ENCODE data around the gene CACNA2D3.

Gene CACNA2D3

GRCh38 chr3:55074796-55075195 is 952.4 kb downstream of the CACNA2D3 start:
- no peaks in the 10 kb centered on the region for H3K36me3 ChIP-seq (ENCODE audit: control insufficient read depth in 2 of 2, insufficient read depth in 2 of 2, low read length in 2 of 2)
- H3K27ac ChIP-seq (ENCODE audit: low read length), result no peak overlapping the region
- no peaks in the 10 kb centered on the region for H3K4me1 ChIP-seq (ENCODE audit: control insufficient read depth, insufficient read depth, low read length)
- H3K9ac ChIP-seq (ENCODE audit: low read length in 2 of 2), result no peak overlapping the region
- H3K27me3 ChIP-seq (ENCODE audit: control insufficient read depth in 1 of 2, insufficient read depth in 2 of 2, low read length in 2 of 2), result no peaks in the 10 kb centered on the region
- H3K9me3 ChIP-seq (ENCODE audit: control insufficient read depth in 2 of 2, low read length in 2 of 2), result no peaks in the 10 kb centered on the region
- no peak overlapping the region for H3K4me3 ChIP-seq (ENCODE audit: low read length in 2 of 2)

GRCh38 chr3:55075846-55076245 is 953.5 kb downstream of the CACNA2D3 start:
- no peak overlapping the region for H3K9ac ChIP-seq (ENCODE audit: low read length in 2 of 2)
- no peaks in the 10 kb centered on the region for H3K4me1 ChIP-seq (ENCODE audit: control insufficient read depth, insufficient read depth, low read length)
- H3K36me3 ChIP-seq (ENCODE audit: control insufficient read depth in 2 of 2, insufficient read depth in 2 of 2, low read length in 2 of 2), result no peaks in the 10 kb centered on the region
- H3K9me3 ChIP-seq (ENCODE audit: control insufficient read depth in 2 of 2, low read length in 2 of 2), result no peaks in the 10 kb centered on the region
- no peak overlapping the region for H3K4me3 ChIP-seq (ENCODE audit: low read length in 2 of 2)
- no peaks in the 10 kb centered on the region for H3K27me3 ChIP-seq (ENCODE audit: control insufficient read depth in 1 of 2, insufficient read depth in 2 of 2, low read length in 2 of 2)
- H3K27ac ChIP-seq (ENCODE audit: low read length), result no peak overlapping the region

- Histone ChIP-seq H3K4me1 (ENCODE audit: control insufficient read depth, insufficient read depth, low read length) (no peaks in the 10 kb centered on the region), H3K36me3 (ENCODE audit: control insufficient read depth in 2 of 2, insufficient read depth in 2 of 2, low read length in 2 of 2) (no peaks in the 10 kb centered on the region), H3K27ac (ENCODE audit: low read length) (no peak overlapping the region), H3K9me3 (ENCODE audit: control insufficient read depth in 2 of 2, low read length in 2 of 2) (no peaks in the 10 kb centered on the region), H3K4me3 (ENCODE audit: low read length in 2 of 2) (no peak overlapping the region), H3K9ac (ENCODE audit: low read length in 2 of 2) (no peak overlapping the region), H3K27me3 (ENCODE audit: control insufficient read depth in 1 of 2, insufficient read depth in 2 of 2, low read length in 2 of 2) (no peaks in the 10 kb centered on the region)
Measured at GRCh38 chr3:55077726-55078125, 955.4 kb downstream of the CACNA2D3 start.

GRCh38 chr3:55078876-55079275 is 956.5 kb downstream of the CACNA2D3 start:
- Histone ChIP-seq H3K4me3 (ENCODE audit: low read length in 2 of 2) (no peak overlapping the region), H3K4me1 (ENCODE audit: control insufficient read depth, insufficient read depth, low read length) (no peaks in the 10 kb centered on the region), H3K9ac (ENCODE audit: low read length in 2 of 2) (no peak overlapping the region), H3K27ac (ENCODE audit: low read length) (no peak overlapping the region), H3K9me3 (ENCODE audit: control insufficient read depth in 2 of 2, low read length in 2 of 2) (no peaks in the 10 kb centered on the region), H3K36me3 (ENCODE audit: control insufficient read depth in 2 of 2, insufficient read depth in 2 of 2, low read length in 2 of 2) (no peaks in the 10 kb centered on the region), H3K27me3 (ENCODE audit: control insufficient read depth in 1 of 2, insufficient read depth in 2 of 2, low read length in 2 of 2) (no peaks in the 10 kb centered on the region)

GRCh38 chr3:55085231-55085630 is 962.9 kb downstream of the CACNA2D3 start:
- Histone ChIP-seq H3K36me3 (ENCODE audit: control insufficient read depth in 2 of 2, insufficient read depth in 2 of 2, low read length in 2 of 2) (no peaks in the 10 kb centered on the region), H3K27me3 (ENCODE audit: control insufficient read depth in 1 of 2, insufficient read depth in 2 of 2, low read length in 2 of 2) (no peaks in the 10 kb centered on the region), H3K27ac (ENCODE audit: low read length) (no peak overlapping the region)

GRCh38 chr3:55089211-55089610 is 966.9 kb downstream of the CACNA2D3 start:
- no peaks in the 10 kb centered on the region for H3K27me3 ChIP-seq (ENCODE audit: control insufficient read depth in 1 of 2, insufficient read depth in 2 of 2, low read length in 2 of 2)

More at GRCh38 chr3:55085231-55085630, 962.9 kb downstream of the CACNA2D3 start:
- H3K4me3 ChIP-seq (ENCODE audit: low read length in 2 of 2), result no peak overlapping the region
- no peaks in the 10 kb centered on the region for H3K4me1 ChIP-seq (ENCODE audit: control insufficient read depth, insufficient read depth, low read length)
- H3K9ac ChIP-seq (ENCODE audit: low read length in 2 of 2), result no peak overlapping the region
- no peaks in the 10 kb centered on the region for H3K9me3 ChIP-seq (ENCODE audit: control insufficient read depth in 2 of 2, low read length in 2 of 2)

GRCh38 chr3:55090291-55090690 is 967.9 kb downstream of the CACNA2D3 start:
- H3K9ac ChIP-seq (ENCODE audit: low read length in 2 of 2), result no peak overlapping the region
- no peaks in the 10 kb centered on the region for H3K4me1 ChIP-seq (ENCODE audit: control insufficient read depth, insufficient read depth, low read length)
- H3K36me3 ChIP-seq (ENCODE audit: control insufficient read depth in 2 of 2, insufficient read depth in 2 of 2, low read length in 2 of 2), result no peaks in the 10 kb centered on the region
- H3K27me3 ChIP-seq (ENCODE audit: control insufficient read depth in 1 of 2, insufficient read depth in 2 of 2, low read length in 2 of 2), result no peaks in the 10 kb centered on the region
- no peak overlapping the region for H3K27ac ChIP-seq (ENCODE audit: low read length)
- H3K9me3 ChIP-seq (ENCODE audit: control insufficient read depth in 2 of 2, low read length in 2 of 2), result no peaks in the 10 kb centered on the region
- H3K4me3 ChIP-seq (ENCODE audit: low read length in 2 of 2), result no peak overlapping the region

More at GRCh38 chr3:55089211-55089610, 966.9 kb downstream of the CACNA2D3 start:
- Histone ChIP-seq H3K9me3 (ENCODE audit: control insufficient read depth in 2 of 2, low read length in 2 of 2) (no peaks in the 10 kb centered on the region), H3K9ac (ENCODE audit: low read length in 2 of 2) (no peak overlapping the region), H3K27ac (ENCODE audit: low read length) (no peak overlapping the region), H3K4me3 (ENCODE audit: low read length in 2 of 2) (no peak overlapping the region), H3K36me3 (ENCODE audit: control insufficient read depth in 2 of 2, insufficient read depth in 2 of 2, low read length in 2 of 2) (no peaks in the 10 kb centered on the region), H3K4me1 (ENCODE audit: control insufficient read depth, insufficient read depth, low read length) (no peaks in the 10 kb centered on the region)

GRCh38 chr3:55090746-55091145 is 968.4 kb downstream of the CACNA2D3 start:
- H3K9ac ChIP-seq (ENCODE audit: low read length in 2 of 2), result no peak overlapping the region
- no peaks in the 10 kb centered on the region for H3K36me3 ChIP-seq (ENCODE audit: control insufficient read depth in 2 of 2, insufficient read depth in 2 of 2, low read length in 2 of 2)
- H3K27me3 ChIP-seq (ENCODE audit: control insufficient read depth in 1 of 2, insufficient read depth in 2 of 2, low read length in 2 of 2), result no peaks in the 10 kb centered on the region
- H3K27ac ChIP-seq (ENCODE audit: low read length), result no peak overlapping the region
- no peaks in the 10 kb centered on the region for H3K4me1 ChIP-seq (ENCODE audit: control insufficient read depth, insufficient read depth, low read length)
- no peaks in the 10 kb centered on the region for H3K9me3 ChIP-seq (ENCODE audit: control insufficient read depth in 2 of 2, low read length in 2 of 2)
- H3K4me3 ChIP-seq (ENCODE audit: low read length in 2 of 2), result no peak overlapping the region

- Histone ChIP-seq H3K9me3 (ENCODE audit: control insufficient read depth in 2 of 2, low read length in 2 of 2) (no peaks in the 10 kb centered on the region), H3K27me3 (ENCODE audit: control insufficient read depth in 1 of 2, insufficient read depth in 2 of 2, low read length in 2 of 2) (no peaks in the 10 kb centered on the region), H3K4me3 (ENCODE audit: low read length in 2 of 2) (no peak overlapping the region), H3K27ac (ENCODE audit: low read length) (no peak overlapping the region), H3K4me1 (ENCODE audit: control insufficient read depth, insufficient read depth, low read length) (no peaks in the 10 kb centered on the region), H3K36me3 (ENCODE audit: control insufficient read depth in 2 of 2, insufficient read depth in 2 of 2, low read length in 2 of 2) (no peaks in the 10 kb centered on the region), H3K9ac (ENCODE audit: low read length in 2 of 2) (no peak overlapping the region)
Measured at GRCh38 chr3:55091381-55092225, 969.3 kb downstream of the CACNA2D3 start.

GRCh38 chr3:55094676-55095075 is 972.3 kb downstream of the CACNA2D3 start:
- Histone ChIP-seq H3K27me3 (ENCODE audit: control insufficient read depth in 1 of 2, insufficient read depth in 2 of 2, low read length in 2 of 2) (no peaks in the 10 kb centered on the region), H3K36me3 (ENCODE audit: control insufficient read depth in 2 of 2, insufficient read depth in 2 of 2, low read length in 2 of 2) (no peaks in the 10 kb centered on the region), H3K4me1 (ENCODE audit: control insufficient read depth, insufficient read depth, low read length) (no peaks in the 10 kb centered on the region), H3K9me3 (ENCODE audit: control insufficient read depth in 2 of 2, low read length in 2 of 2) (no peaks in the 10 kb centered on the region), H3K27ac (ENCODE audit: low read length) (no peak overlapping the region), H3K4me3 (ENCODE audit: low read length in 2 of 2) (no peak overlapping the region), H3K9ac (ENCODE audit: low read length in 2 of 2) (no peak overlapping the region)

GRCh38 chr3:55097441-55097840 is 975.1 kb downstream of the CACNA2D3 start:
- Histone ChIP-seq H3K27ac (ENCODE audit: low read length) (no peak overlapping the region), H3K4me1 (ENCODE audit: control insufficient read depth, insufficient read depth, low read length) (no peaks in the 10 kb centered on the region), H3K9ac (ENCODE audit: low read length in 2 of 2) (no peak overlapping the region), H3K27me3 (ENCODE audit: control insufficient read depth in 1 of 2, insufficient read depth in 2 of 2, low read length in 2 of 2) (no peaks in the 10 kb centered on the region), H3K9me3 (ENCODE audit: control insufficient read depth in 2 of 2, low read length in 2 of 2) (no peaks in the 10 kb centered on the region), H3K36me3 (ENCODE audit: control insufficient read depth in 2 of 2, insufficient read depth in 2 of 2, low read length in 2 of 2) (no peaks in the 10 kb centered on the region), H3K4me3 (ENCODE audit: low read length in 2 of 2) (no peak overlapping the region)

Measured in stomach smooth muscle (tissue), 2 donors.